ENCODE measurements around the gene SYK.

- TF ChIP-seq, protein P1, sequence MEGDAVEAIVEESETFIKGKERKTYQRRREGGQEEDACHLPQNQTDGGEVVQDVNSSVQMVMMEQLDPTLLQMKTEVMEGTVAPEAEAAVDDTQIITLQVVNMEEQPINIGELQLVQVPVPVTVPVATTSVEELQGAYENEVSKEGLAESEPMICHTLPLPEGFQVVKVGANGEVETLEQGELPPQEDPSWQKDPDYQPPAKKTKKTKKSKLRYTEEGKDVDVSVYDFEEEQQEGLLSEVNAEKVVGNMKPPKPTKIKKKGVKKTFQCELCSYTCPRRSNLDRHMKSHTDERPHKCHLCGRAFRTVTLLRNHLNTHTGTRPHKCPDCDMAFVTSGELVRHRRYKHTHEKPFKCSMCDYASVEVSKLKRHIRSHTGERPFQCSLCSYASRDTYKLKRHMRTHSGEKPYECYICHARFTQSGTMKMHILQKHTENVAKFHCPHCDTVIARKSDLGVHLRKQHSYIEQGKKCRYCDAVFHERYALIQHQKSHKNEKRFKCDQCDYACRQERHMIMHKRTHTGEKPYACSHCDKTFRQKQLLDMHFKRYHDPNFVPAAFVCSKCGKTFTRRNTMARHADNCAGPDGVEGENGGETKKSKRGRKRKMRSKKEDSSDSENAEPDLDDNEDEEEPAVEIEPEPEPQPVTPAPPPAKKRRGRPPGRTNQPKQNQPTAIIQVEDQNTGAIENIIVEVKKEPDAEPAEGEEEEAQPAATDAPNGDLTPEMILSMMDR (IDR thresholded peaks at IDR 0.05): no peak
- no peak for TF ChIP-seq POLR2A (IDR thresholded peaks at IDR 0.05)
Observed at GRCh38 chr9:90921969-90922368, 120.3 kb downstream of the SYK start.
